Suprapubic skin (tissue), 4 donors: ENCODE data around the gene ZNF496.

Experiments
- CTCF ChIP-seq, 2 donors: fragments of 200-600 bp in 1 of 2; fragments of 450-650 bp in 1 of 2; sonication (generic) in 1 of 2; IDR thresholded peaks; one replicate each; pipeline ENCODE4 v1.5.1; 2016 to 2019; ENCODE audit warnings: antibody characterized with exemption in 2 of 2, mild to moderate bottlenecking in 1 of 2, moderate library complexity in 1 of 2
- POLR2A ChIP-seq, 2 donors: fragments of 450-650 bp; IDR thresholded peaks; one replicate each; pipeline ENCODE4 v1.6.1; 2017; ENCODE audit warnings: antibody characterized with exemption in 2 of 2, mild to moderate bottlenecking in 2 of 2, moderate library complexity in 2 of 2
- POLR2AphosphoS5 ChIP-seq, 3 donors: sonication (generic); formaldehyde crosslinking; IDR thresholded peaks; one replicate each; pipeline ENCODE4 v1.6.1; 2017; ENCODE audit warnings: antibody characterized with exemption in 3 of 3

DNA sequence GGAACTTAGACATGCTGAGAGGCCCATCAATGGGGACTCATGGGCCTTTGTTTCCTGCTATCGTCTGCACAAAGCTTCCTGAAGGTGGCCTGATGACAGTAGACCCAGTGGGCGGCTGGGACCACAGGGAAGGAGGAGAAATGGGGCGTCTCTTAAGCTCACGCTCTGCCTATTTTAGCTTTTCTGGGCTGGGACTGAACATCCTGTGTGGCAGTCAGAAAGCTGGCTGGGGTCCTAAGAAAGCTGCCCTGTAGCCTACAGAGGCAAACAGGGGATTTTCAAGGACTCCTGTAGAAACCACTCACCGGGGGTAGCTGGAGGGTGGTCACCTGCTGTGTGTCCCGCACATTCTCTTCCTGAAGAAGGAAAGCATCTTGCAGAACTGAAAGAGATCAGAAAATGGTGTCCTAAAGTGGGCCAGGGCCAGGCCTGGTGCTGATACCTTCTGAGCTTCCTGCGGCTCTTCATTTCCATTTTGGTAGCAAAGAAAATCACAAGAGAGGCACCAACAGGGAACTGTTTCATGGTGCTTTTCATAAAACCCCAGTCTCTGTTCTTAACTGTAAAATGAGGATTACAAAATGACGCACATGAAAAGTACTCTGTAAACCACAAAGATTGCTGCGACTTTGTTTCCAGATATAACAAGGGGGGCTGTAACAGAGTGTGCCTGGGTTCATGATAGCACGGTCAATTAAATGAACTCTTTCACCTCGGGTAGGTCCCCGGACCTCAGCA lies 8.6 kb downstream of the ZNF496 start:
- TF ChIP-seq CTCF (IDR thresholded peaks at IDR 0.05) (no peak), POLR2AphosphoS5 (IDR thresholded peaks at IDR 0.05) (no peak), POLR2A (IDR thresholded peaks at IDR 0.05) (no peak)
